GM10248 (cell line): ENCODE measurements around the gene NDE1.
A peak's percentile ranks its signal among the peaks of the same experiment; 100 is the strongest.

Experiments
- CTCF ChIA-PET: fragments of 300-600 bp; sonication (Branson Sonifier 250); formaldehyde crosslinking; extraction: SDS; loops from one replicate; lab custom pipeline; 2021; ENCODE audit warnings: antibody characterized with exemption; lab: Yijun Ruan, JAX
- POLR2A ChIA-PET: fragments of 350-650 bp; sonication (Branson Sonifier 250); formaldehyde crosslinking; extraction: SDS; loops from one replicate; lab custom pipeline; 2020; ENCODE audit warnings: antibody characterized with exemption; lab: Yijun Ruan, JAX
- DNase-seq: peaks from one replicate; pipeline ENCODE4 v3.0.0; 2012; ENCODE audit errors: extremely low spot score
- CTCF ChIP-seq: IDR thresholded peaks from 2 replicates; pipeline ENCODE4 v1.5.1; 2012; ENCODE audit warnings: mild to moderate bottlenecking, low read depth; ENCODE audit errors: extremely low read depth, missing control alignments, control extremely low read depth

Gene NDE1

GRCh38 chr16:15701975-15702970 lies 52.2 kb downstream of the NDE1 start:
- DNase-seq, result no peak
- CTCF ChIA-PET, result interaction anchor here (1.1 kb wide), 1 partner anchor 275 kb away, joined by 3 read pairs; no protein-coding TSS in a partner anchor
- POLR2A ChIA-PET, result no interaction called here
- no peak for TF ChIP-seq CTCF

- POLR2A ChIA-PET, result no interaction called here
- no peak for TF ChIP-seq CTCF
- DNase-seq, result no peak
- CTCF ChIA-PET, result interaction anchor here (0.8 to 2.5 kb wide), 6 partner anchors 10 to 44 kb away, joined by 3 to 12 read pairs (median 4); no protein-coding TSS in a partner anchor
Measured at GRCh38 chr16:15703029-15703736, 53.1 kb downstream of the NDE1 start.

GRCh38 chr16:15704545-15704987 lies 54.5 kb downstream of the NDE1 start:
- peak; percentile 65 for TF ChIP-seq CTCF
- POLR2A ChIA-PET, result no interaction called here
- DNase-seq, result peak; percentile 76
- CTCF ChIA-PET, result interaction anchor here (0.7 to 2.5 kb wide), 13 partner anchors 9 to 279 kb away, joined by 3 to 12 read pairs (median 4); no protein-coding TSS in a partner anchor

GRCh38 chr16:15705064-15705565 lies 55.1 kb downstream of the NDE1 start:
- POLR2A ChIA-PET, result interaction anchor here (0.7 kb wide), 1 partner anchor 11 kb away, joined by 7 read pairs; no protein-coding TSS in a partner anchor
- no peak for DNase-seq
- CTCF ChIA-PET, result interaction anchor here (0.7 to 2.5 kb wide), 11 partner anchors 8 to 279 kb away, joined by 3 to 12 read pairs (median 4); no protein-coding TSS in a partner anchor
- TF ChIP-seq CTCF, result no peak

- DNase-seq, result no peak
- no peak for TF ChIP-seq CTCF
- POLR2A ChIA-PET, result no interaction called here
- CTCF ChIA-PET, result interaction anchor here (1.3 kb wide), 1 partner anchor 114 kb away, joined by 3 read pairs; no protein-coding TSS in a partner anchor
Measured at GRCh38 chr16:15707332-15707731, 57.3 kb downstream of the NDE1 start.

GRCh38 chr16:15708096-15708495 lies 58.1 kb downstream of the NDE1 start:
- TF ChIP-seq CTCF, result no peak
- POLR2A ChIA-PET, result no interaction called here
- DNase-seq, result no peak
- CTCF ChIA-PET, result interaction anchor here (1.5 kb wide), 1 partner anchor 9 kb away, joined by 4 read pairs; no protein-coding TSS in a partner anchor
